Iris pigment epithelial cell (primary cell): ENCODE measurements around the gene SLC9C2.
"Not testable (repeated sequence)": the region's sequence is repeated elsewhere in the genome, so short reads cannot be mapped to it uniquely, and the experiment has no call there.

ENCODE experiments used
- DNase-seq: peaks from one replicate; pipeline ENCODE4 v3.0.0-alpha.2; 2011; ENCODE audit warnings: low read depth

SLC9C2 gene

GRCh38 chr1:173603056-173603591 is at the start of gene SLC9C2:
Gene SLC9C2, minus strand, starts transcription at chr1:173603072. Its CDS starts 1,296 bp downstream, at chr1:173601776.
- peak; percentile 76 for DNase-seq

GRCh38 chr1:173648880-173649605 is 46.2 kb upstream of the SLC9C2 start:
- peak; percentile 14 for DNase-seq

GRCh38 chr1:173646656-173647055 is 43.8 kb upstream of the SLC9C2 start:
- no peak for DNase-seq

GRCh38 chr1:173642450-173643139 is 39.7 kb upstream of the SLC9C2 start:
- DNase-seq, result peak; percentile 35

GRCh38 chr1:173639102-173639501 is 36.2 kb upstream of the SLC9C2 start:
- no peak for DNase-seq

- no peak for DNase-seq
These were observed 35.5 kb upstream of the SLC9C2 start for GRCh38 chr1:173638043-173639021.

- DNase-seq, result not testable (repeated sequence)
These were observed 34.6 kb upstream of the SLC9C2 start for GRCh38 chr1:173637236-173638042.

GRCh38 chr1:173635116-173635515 is 32.2 kb upstream of the SLC9C2 start, which contains the start of gene TEX50:
Gene TEX50, plus strand, starts transcription at chr1:173635338. Its CDS starts 184 bp downstream, at chr1:173635522.
- no peak for DNase-seq

GRCh38 chr1:173628888-173629287 is 26.0 kb upstream of the SLC9C2 start:
- no peak for DNase-seq

GRCh38 chr1:173627269-173627668 is 24.4 kb upstream of the SLC9C2 start:
- no peak for DNase-seq

- DNase-seq, result no peak
These were observed 14.0 kb upstream of the SLC9C2 start for GRCh38 chr1:173616859-173617258.

- DNase-seq, result not testable (repeated sequence)
These were observed 10.2 kb upstream of the SLC9C2 start for GRCh38 chr1:173613086-173613485.

- DNase-seq, result no peak
These were observed 5.8 kb upstream of the SLC9C2 start for GRCh38 chr1:173608503-173609216.

GRCh38 chr1:173601588-173601987 is 1.3 kb downstream of the SLC9C2 start:
- DNase-seq, result no peak

GRCh38 chr1:173596097-173596825 is 6.6 kb downstream of the SLC9C2 start:
- DNase-seq, result no peak

GRCh38 chr1:173591138-173591537 is 11.7 kb downstream of the SLC9C2 start:
- DNase-seq, result not testable (repeated sequence)

- DNase-seq, result no peak
These were observed 12.3 kb downstream of the SLC9C2 start for GRCh38 chr1:173590557-173590956.

GRCh38 chr1:173581383-173582079 is 21.3 kb downstream of the SLC9C2 start:
- no peak for DNase-seq

GRCh38 chr1:173580658-173581057 is 22.2 kb downstream of the SLC9C2 start:
- DNase-seq, result no peak
